SH-SY5Y (cell line): ENCODE measurements around the gene WNK1.

Experiments
- GATA2 ChIP-seq: IDR thresholded peaks from 2 replicates; pipeline ENCODE4 v1.6.1; 2011; ENCODE audit warnings: mild to moderate bottlenecking, low read depth, low read length
- GATA3 ChIP-seq: IDR thresholded peaks from 2 replicates; pipeline ENCODE4 v1.6.1; 2011; ENCODE audit warnings: low read depth, mild to moderate bottlenecking, low read length, moderate library complexity

- TF ChIP-seq GATA2 (no peak), GATA3 (no peak)
Measured at GRCh38 chr12:826331-826730, 74.0 kb downstream of the WNK1 start.
